A673 (cell line): ENCODE measurements around the gene SYTL3.

ENCODE experiments used
- EZH2 ChIP-seq: fragments of 200-600 bp; sonication (generic); IDR thresholded peaks from 2 replicates; pipeline ENCODE4 v1.6.1; 2017; ENCODE audit warnings: borderline replicate concordance, low read depth, mild to moderate bottlenecking, mixed read lengths, antibody characterized with exemption, low read length; ENCODE audit not compliant: poor library complexity, severe bottlenecking
- TF ChIP-seq, protein P1 (sequence below): fragments of 300-800, 200-600 bp; sonication (generic); conservative IDR thresholded peaks from 2 replicates; pipeline ENCODE4 v1.5.1; 2017; ENCODE audit warnings: low read depth, mild to moderate bottlenecking, antibody characterized with exemption, low read length, moderate library complexity, mixed read lengths

DNA sequence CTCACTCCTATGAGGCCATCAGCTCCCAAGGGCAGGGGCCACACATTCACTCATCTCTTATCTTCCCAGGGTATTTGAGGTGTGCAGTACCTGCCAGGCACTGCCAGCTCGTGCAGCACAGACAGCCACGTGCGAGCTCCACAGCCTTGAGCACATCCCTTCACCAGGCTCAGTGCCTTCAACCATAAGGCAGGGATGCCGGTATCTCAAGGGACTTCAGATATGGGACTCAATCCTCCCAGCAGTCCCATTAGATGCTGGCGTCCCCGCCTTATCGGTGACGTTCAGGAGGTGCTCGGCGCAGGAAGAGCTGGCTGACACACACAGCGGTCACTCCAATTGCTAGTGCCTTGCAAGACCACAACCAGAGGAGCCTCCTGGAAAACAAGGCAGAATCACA is 122.3 kb downstream of the SYTL3 start:
- TF ChIP-seq, protein P1, sequence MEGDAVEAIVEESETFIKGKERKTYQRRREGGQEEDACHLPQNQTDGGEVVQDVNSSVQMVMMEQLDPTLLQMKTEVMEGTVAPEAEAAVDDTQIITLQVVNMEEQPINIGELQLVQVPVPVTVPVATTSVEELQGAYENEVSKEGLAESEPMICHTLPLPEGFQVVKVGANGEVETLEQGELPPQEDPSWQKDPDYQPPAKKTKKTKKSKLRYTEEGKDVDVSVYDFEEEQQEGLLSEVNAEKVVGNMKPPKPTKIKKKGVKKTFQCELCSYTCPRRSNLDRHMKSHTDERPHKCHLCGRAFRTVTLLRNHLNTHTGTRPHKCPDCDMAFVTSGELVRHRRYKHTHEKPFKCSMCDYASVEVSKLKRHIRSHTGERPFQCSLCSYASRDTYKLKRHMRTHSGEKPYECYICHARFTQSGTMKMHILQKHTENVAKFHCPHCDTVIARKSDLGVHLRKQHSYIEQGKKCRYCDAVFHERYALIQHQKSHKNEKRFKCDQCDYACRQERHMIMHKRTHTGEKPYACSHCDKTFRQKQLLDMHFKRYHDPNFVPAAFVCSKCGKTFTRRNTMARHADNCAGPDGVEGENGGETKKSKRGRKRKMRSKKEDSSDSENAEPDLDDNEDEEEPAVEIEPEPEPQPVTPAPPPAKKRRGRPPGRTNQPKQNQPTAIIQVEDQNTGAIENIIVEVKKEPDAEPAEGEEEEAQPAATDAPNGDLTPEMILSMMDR = no peak
- TF ChIP-seq EZH2 = no peak
